SK-N-SH (cell line): ENCODE results near the gene REG3A. TPM values are rescaled to one million over a fixed set of nuclear protein-coding genes. Genes with fewer than 3 reads are reported as not detected.

Experiments
- CTCF ChIA-PET: fragments of 300-600, 350-600 bp; formaldehyde crosslinking; extraction: SDS; loops from one replicate; lab custom pipeline; 2021; lab: Yijun Ruan, JAX
- POLR2A ChIA-PET: fragments of 350-600 bp; sonication (Branson Sonifier 250); formaldehyde crosslinking; extraction: SDS; loops from one replicate; lab custom pipeline; 2020; ENCODE audit warnings: antibody characterized with exemption, inconsistent platforms; lab: Yijun Ruan, JAX
- DNase-seq: peaks from one replicate; pipeline ENCODE4 v3.0.0; 2012
- H2AFZ ChIP-seq: fragments of 200-600 bp; sonication (generic); 2 replicates; pipeline ENCODE4 v1.8.1; 2016; ENCODE audit warnings: antibody characterized with exemption, mild to moderate bottlenecking, low read depth
- H3F3A ChIP-seq: fragments of 200-600 bp; sonication (generic); replicated peaks from 2 replicates; pipeline ENCODE3; 2016; ENCODE audit warnings: antibody characterized with exemption, mild to moderate bottlenecking; ENCODE audit not compliant: insufficient read depth
- H3K27ac ChIP-seq, 2 experiments: fragments of 200-500 bp in 1 of 2; fragments of 200-600 bp in 1 of 2; sonication (Bioruptor generic) in 1 of 2; sonication (generic), shearing (Covaris generic) in 1 of 2; 2 replicates each; pipeline versions ENCODE4 v1.5.1 to v1.6.1; 2014 to 2016; ENCODE audit warnings: low read depth in 2 of 2, inconsistent platforms in 1 of 2, low read length in 1 of 2, mild to moderate bottlenecking in 1 of 2, mixed read lengths in 1 of 2
- H3K27me3 ChIP-seq: fragments of 200-600 bp; sonication (generic), shearing (Covaris generic); 2 replicates; pipeline ENCODE4 v1.6.1; 2016; ENCODE audit warnings: mixed run types; ENCODE audit not compliant: insufficient read depth
- H3K36me3 ChIP-seq, 2 experiments: fragments of 200-500 bp in 1 of 2; fragments of 200-600 bp in 1 of 2; sonication (Bioruptor generic) in 1 of 2; sonication (generic) in 1 of 2; replicated peaks in 1 of 2; 2 replicates each; pipeline versions ENCODE3 to v1.5.1; 2014 to 2016; ENCODE audit warnings: low read length in 1 of 2, mild to moderate bottlenecking in 1 of 2; ENCODE audit not compliant: insufficient read depth in 2 of 2, control insufficient read depth in 1 of 2
- H3K4me1 ChIP-seq, 2 experiments: fragments of 200-500 bp in 1 of 2; fragments of 200-600 bp in 1 of 2; sonication (Bioruptor generic) in 1 of 2; sonication (generic), shearing (Covaris generic) in 1 of 2; 2 replicates each; pipeline versions ENCODE4 v1.5.1 to v1.6.1; 2014 to 2016; ENCODE audit warnings: low read depth in 1 of 2, low read length in 1 of 2, mixed run types in 1 of 2; ENCODE audit not compliant: insufficient read depth in 2 of 2, control insufficient read depth in 1 of 2
- H3K4me2 ChIP-seq: fragments of 200-600 bp; sonication (generic), shearing (Covaris generic); 2 replicates; pipeline ENCODE4 v1.6.1; 2017; ENCODE audit warnings: mixed run types
- H3K4me3 ChIP-seq, 2 experiments: fragments of 200-500 bp in 1 of 2; fragments of 200-600 bp in 1 of 2; sonication (Bioruptor generic) in 1 of 2; sonication (generic), shearing (Covaris generic) in 1 of 2; 2 replicates each; pipeline versions ENCODE4 v1.5.1 to v1.8.1; 2014 to 2016; ENCODE audit warnings: low read depth in 2 of 2, inconsistent platforms in 1 of 2, low read length in 1 of 2, mild to moderate bottlenecking in 1 of 2, mixed read lengths in 1 of 2, moderate library complexity in 1 of 2
- H3K79me2 ChIP-seq: fragments of 200-600 bp; sonication (generic); 2 replicates; pipeline ENCODE4 v1.8.1; 2017; ENCODE audit warnings: mild to moderate bottlenecking; ENCODE audit not compliant: insufficient read depth
- H3K9ac ChIP-seq: fragments of 200-600 bp; sonication (generic); 2 replicates; pipeline ENCODE4 v1.6.1; 2017; ENCODE audit warnings: mixed run types
- H3K9me2 ChIP-seq: fragments of 200-600 bp; sonication (generic); 2 replicates; pipeline ENCODE4 v1.6.1; 2017; ENCODE audit warnings: mixed run types
- H3K9me3 ChIP-seq: fragments of 200-600 bp; sonication (generic); 2 replicates; pipeline ENCODE4 v1.6.1; 2017; ENCODE audit warnings: mixed run types, mild to moderate bottlenecking, moderate library complexity
- H4K20me1 ChIP-seq: fragments of 200-600 bp; sonication (generic); 2 replicates; pipeline ENCODE4 v1.6.1; 2017; ENCODE audit warnings: mild to moderate bottlenecking, mixed run types; ENCODE audit not compliant: insufficient read depth
- ELF1 ChIP-seq: IDR thresholded peaks from 2 replicates; pipeline ENCODE4 v1.4.0; 2012
- EP300 ChIP-seq, 2 experiments: IDR thresholded peaks; 2 replicates each; pipeline versions ENCODE4 v1.4.0 to v1.6.1; 2012; ENCODE audit warnings: borderline replicate concordance in 1 of 2, low read depth in 1 of 2, low read length in 1 of 2
- EZH2phosphoT487 ChIP-seq: fragments of 200-600 bp; sonication (generic); IDR thresholded peaks from 2 replicates; pipeline ENCODE4 v1.6.1; 2017; ENCODE audit warnings: low read depth, mixed run types, mild to moderate bottlenecking, antibody characterized with exemption, moderate library complexity, borderline replicate concordance
- FOSL2 ChIP-seq: IDR thresholded peaks from 2 replicates; pipeline ENCODE4 v1.4.0; 2012; ENCODE audit warnings: low read depth, mild to moderate bottlenecking, moderate library complexity, borderline replicate concordance
- FOXJ3 ChIP-seq: sonication (generic); formaldehyde crosslinking; IDR thresholded peaks from 2 replicates; pipeline ENCODE4 v1.5.1; 2020; ENCODE audit warnings: mild to moderate bottlenecking, missing genetic modification reagents
- FOXM1 ChIP-seq: IDR thresholded peaks from 2 replicates; pipeline ENCODE4 v1.4.0; 2012; ENCODE audit warnings: low read depth, mild to moderate bottlenecking
- GABPA ChIP-seq: IDR thresholded peaks from 2 replicates; pipeline ENCODE4 v1.4.0; 2012; ENCODE audit warnings: low read depth, mild to moderate bottlenecking
- MXI1 ChIP-seq: IDR thresholded peaks from 2 replicates; pipeline ENCODE4 v1.6.1; 2012; ENCODE audit warnings: mild to moderate bottlenecking, low read depth, low read length, improper control_type of control experiment
- NFIC ChIP-seq: IDR thresholded peaks from 2 replicates; pipeline ENCODE4 v1.4.0; 2012; ENCODE audit warnings: borderline replicate concordance
- NRF1 ChIP-seq: IDR thresholded peaks from 2 replicates; pipeline ENCODE4 v1.6.1; 2012; ENCODE audit warnings: low read depth, mild to moderate bottlenecking, low read length
- POLR2AphosphoS5 ChIP-seq: IDR thresholded peaks from 2 replicates; pipeline ENCODE4 v1.6.1; 2012; ENCODE audit warnings: low read depth, low read length
- RAD21 ChIP-seq: IDR thresholded peaks from 2 replicates; pipeline ENCODE4 v1.6.1; 2012; ENCODE audit warnings: mild to moderate bottlenecking, low read length
- RCOR1 ChIP-seq: fragments of 150-350 bp; IDR thresholded peaks from 2 replicates; pipeline ENCODE4 v1.6.1; 2017; ENCODE audit warnings: antibody characterized with exemption, low read length
- RFX5 ChIP-seq: IDR thresholded peaks from 2 replicates; pipeline ENCODE4 v1.6.1; 2012; ENCODE audit warnings: mild to moderate bottlenecking, improper control_type of control experiment, low read length
- RXRA ChIP-seq: IDR thresholded peaks from 2 replicates; pipeline ENCODE4 v1.4.0; 2012; ENCODE audit warnings: low read depth, mild to moderate bottlenecking, borderline replicate concordance
- SMC3 ChIP-seq: IDR thresholded peaks from 2 replicates; pipeline ENCODE4 v1.6.1; 2012; ENCODE audit warnings: low read depth, low read length, improper control_type of control experiment
- TEAD4 ChIP-seq: IDR thresholded peaks from 2 replicates; pipeline ENCODE4 v1.4.0; 2012; ENCODE audit warnings: mild to moderate bottlenecking, borderline replicate concordance; ENCODE audit not compliant: insufficient read depth
- YY1 ChIP-seq: IDR thresholded peaks from 2 replicates; pipeline ENCODE4 v1.4.0; 2012; ENCODE audit warnings: low read depth, mild to moderate bottlenecking
- WGBS: methylation state at CpG from one replicate; pipeline ENCODE4 v1.1.6; 2017; ENCODE audit warnings: low lambda C conversion rate; 5-methylcytosine and 5-hydroxymethylcytosine counted together
- polyA plus RNA-seq, 3 experiments: library from polyadenylated mRNA; depleted of rRNA; stranded (reverse); fragments of >200 nt; gene quantifications; 2 replicates each; pipeline ENCODE4 v1.2.3, GENCODE V29; 2012
- TF ChIP-seq, protein P1 (sequence below): IDR thresholded peaks from 2 replicates; pipeline ENCODE4 v1.4.0; 2012; ENCODE audit warnings: low read depth, borderline replicate concordance
- TF ChIP-seq, protein P2 (sequence below): fragments of 150-350 bp; IDR thresholded peaks from 2 replicates; pipeline ENCODE4 v1.6.1; 2017; ENCODE audit warnings: antibody characterized with exemption, low read length, low read depth, borderline replicate concordance

Gene REG3A
- polyA plus RNA-seq, 1 of the 3 experiments (the other 2 are of a cell fraction), result not detected

DNA sequence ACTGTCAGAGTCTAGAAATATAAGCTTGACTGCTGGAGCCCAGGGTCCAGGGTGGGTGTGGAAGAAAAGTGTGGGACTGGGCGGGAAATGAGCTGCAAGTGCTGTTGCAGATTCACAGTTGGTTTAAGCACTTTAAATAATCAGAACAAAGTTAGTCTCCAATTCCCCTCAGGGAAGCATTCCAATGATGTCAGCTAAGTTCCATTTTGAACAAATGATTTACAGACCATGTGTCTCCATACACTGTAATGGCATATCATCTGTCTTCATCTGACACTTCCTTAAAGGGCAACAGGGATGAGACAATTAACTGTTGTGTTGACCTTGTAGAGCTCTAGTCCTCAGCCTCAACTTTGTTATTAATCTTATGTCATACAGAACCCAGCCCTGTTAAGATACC lies 31.5 kb upstream of the REG3A start (continued):
- TF ChIP-seq NRF1, result no peak

DNA sequence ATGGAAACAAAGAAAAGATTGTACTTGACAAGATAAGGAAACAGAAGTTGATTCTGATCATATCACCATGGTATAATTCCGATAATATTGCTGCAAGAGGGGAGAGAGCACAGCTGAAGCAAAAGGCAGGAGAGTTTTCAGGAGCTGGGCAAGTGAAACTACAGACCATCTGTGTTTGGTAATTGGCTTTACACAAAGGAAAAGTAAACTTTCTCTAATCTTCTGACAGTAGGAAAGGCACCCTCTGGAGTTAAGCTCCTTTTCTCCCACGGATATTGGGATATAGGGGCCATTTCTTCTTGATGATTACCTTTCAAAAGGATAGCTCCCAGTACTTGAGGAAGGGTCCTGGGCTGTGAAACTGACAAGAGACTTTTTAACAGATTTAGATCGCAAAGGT lies 29.9 kb upstream of the REG3A start:
- DNase-seq, result no peak
- Histone ChIP-seq H3K9ac (no peak overlapping the region), H3K79me2 (no peaks in the 10 kb centered on the region), H2AFZ (no peak overlapping the region), H4K20me1 (no peaks in the 10 kb centered on the region), H3K9me3 (no peaks in the 10 kb centered on the region), H3F3A (no peaks in the 10 kb centered on the region), H3K4me3 (no peak overlapping the region), H3K36me3 (no peaks in the 10 kb centered on the region), H3K27me3 (no peaks in the 10 kb centered on the region), H3K9me2 (no peaks in the 10 kb centered on the region), H3K4me2 (no peak overlapping the region), H3K4me1 (no peaks in the 10 kb centered on the region), H3K27ac (no peak overlapping the region)
- CTCF ChIA-PET, result interaction anchor here (1.2 to 2.1 kb wide), 2 partner anchors 11 to 699 kb away, joined by 3 to 10 read pairs; no protein-coding TSS in a partner anchor
- no peak for TF ChIP-seq RFX5
- TF ChIP-seq, protein P1, sequence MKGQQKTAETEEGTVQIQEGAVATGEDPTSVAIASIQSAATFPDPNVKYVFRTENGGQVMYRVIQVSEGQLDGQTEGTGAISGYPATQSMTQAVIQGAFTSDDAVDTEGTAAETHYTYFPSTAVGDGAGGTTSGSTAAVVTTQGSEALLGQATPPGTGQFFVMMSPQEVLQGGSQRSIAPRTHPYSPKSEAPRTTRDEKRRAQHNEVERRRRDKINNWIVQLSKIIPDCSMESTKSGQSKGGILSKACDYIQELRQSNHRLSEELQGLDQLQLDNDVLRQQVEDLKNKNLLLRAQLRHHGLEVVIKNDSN, result no peak
- no peak for TF ChIP-seq RAD21
- no peak for TF ChIP-seq GABPA
- TF ChIP-seq, protein P2, sequence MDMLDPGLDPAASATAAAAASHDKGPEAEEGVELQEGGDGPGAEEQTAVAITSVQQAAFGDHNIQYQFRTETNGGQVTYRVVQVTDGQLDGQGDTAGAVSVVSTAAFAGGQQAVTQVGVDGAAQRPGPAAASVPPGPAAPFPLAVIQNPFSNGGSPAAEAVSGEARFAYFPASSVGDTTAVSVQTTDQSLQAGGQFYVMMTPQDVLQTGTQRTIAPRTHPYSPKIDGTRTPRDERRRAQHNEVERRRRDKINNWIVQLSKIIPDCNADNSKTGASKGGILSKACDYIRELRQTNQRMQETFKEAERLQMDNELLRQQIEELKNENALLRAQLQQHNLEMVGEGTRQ, result no peak
- TF ChIP-seq SMC3, result no peak
- TF ChIP-seq TEAD4, result no peak
- TF ChIP-seq POLR2AphosphoS5, result no peak
- TF ChIP-seq FOXM1, result no peak
- no peak for TF ChIP-seq FOXJ3 (CRISPR knock-in tag)
- no peak for TF ChIP-seq MXI1
- TF ChIP-seq RCOR1, result no peak
- no peak for TF ChIP-seq EP300 (IDR thresholded peaks at IDR 0.05; ENCODE audit: borderline replicate concordance in 1 of 2, low read depth in 1 of 2, low read length in 1 of 2)
- TF ChIP-seq EZH2phosphoT487, result no peak
- TF ChIP-seq YY1, result no peak
- no peak for TF ChIP-seq RXRA
- no peak for TF ChIP-seq FOSL2
- POLR2A ChIA-PET, result no interaction called here
- WGBS, result 8% methylated on average over 3 of the region's 3 CpGs

DNA sequence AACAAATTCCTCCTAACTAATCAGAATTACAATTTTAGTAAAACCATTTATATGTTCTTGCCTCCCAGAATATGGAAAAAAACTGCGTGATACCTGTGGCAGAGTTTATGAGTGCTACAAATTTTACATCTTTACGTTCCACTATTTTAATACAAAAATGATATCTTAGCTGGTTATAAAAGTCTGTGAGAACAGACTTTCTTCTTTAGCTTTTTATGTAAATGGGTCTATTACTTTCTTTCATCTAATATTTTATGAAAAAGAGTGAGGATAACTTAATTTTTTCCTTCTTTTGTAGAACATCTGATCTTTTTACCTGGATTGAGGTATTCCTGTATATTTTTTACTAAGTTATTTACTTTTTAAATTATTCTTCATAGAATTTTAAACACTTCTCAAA lies 22.1 kb upstream of the REG3A start:
- peaks cover 9% of the 10 kb centered on the region for H3K9me3 ChIP-seq
- H2AFZ ChIP-seq, result no peak overlapping the region
- H3K79me2 ChIP-seq, result no peaks in the 10 kb centered on the region
- H3K4me3 ChIP-seq, result no peak overlapping the region
- no peaks in the 10 kb centered on the region for H3K27me3 ChIP-seq
- no peak overlapping the region for H3K9ac ChIP-seq
- DNase-seq, result no peak
- 11% methylated on average over 2 of the region's 2 CpGs for WGBS
- no peak overlapping the region for H3K27ac ChIP-seq
- ChIA-PET POLR2A (no interaction called here), CTCF (no interaction called here)
- no peaks in the 10 kb centered on the region for H3K4me1 ChIP-seq
- no peaks in the 10 kb centered on the region for H3F3A ChIP-seq
- no peaks in the 10 kb centered on the region for H3K9me2 ChIP-seq
- TF ChIP-seq POLR2AphosphoS5 (no peak), RXRA (no peak), ELF1 (no peak), NFIC (no peak), GABPA (no peak)
- TF ChIP-seq, protein P1, result no peak
- H3K4me2 ChIP-seq, result no peak overlapping the region
- H4K20me1 ChIP-seq, result no peaks in the 10 kb centered on the region
- H3K36me3 ChIP-seq, result no peaks in the 10 kb centered on the region
